Diencephalon (tissue), 1 donor: ENCODE measurements around the gene CEMP1. TPM values are rescaled to one million over a fixed set of nuclear protein-coding genes. Genes with fewer than 3 reads are reported as not detected.

Experiments
- small RNA-seq: library from RNA; depleted of rRNA; stranded (forward); fragments of <200 nt; gene quantifications from one replicate; pipeline ENCODE3, GENCODE V24; 2014
- total RNA-seq: library from RNA; depleted of rRNA; stranded (reverse); fragments of >200 nt; gene quantifications from one replicate; pipeline ENCODE4 v1.2.3, GENCODE V29; 2014

The CEMP1 gene
- 0.92 TPM for total RNA-seq

GRCh38 chr16:2531371-2531695 is at the start of gene CEMP1:
Gene CEMP1, minus strand, starts transcription at chr16:2531408. Its CDS starts 335 bp downstream, at chr16:2531073.

GRCh38 chr16:2537451-2538379 is 6.5 kb upstream of the CEMP1 start, which contains the start of gene PDPK1:
Gene PDPK1, plus strand, starts transcription at chr16:2538021. Its CDS starts 92 bp downstream, at chr16:2538113.

GRCh38 chr16:2520097-2520783 is 11.0 kb downstream of the CEMP1 start, which contains the start of gene AMDHD2:
Gene AMDHD2, plus strand, starts transcription at chr16:2520371. Its CDS starts 88 bp downstream, at chr16:2520459.

GRCh38 chr16:2513405-2514332 is 17.5 kb downstream of the CEMP1 start, which contains the start of gene ATP6V0C:
Gene ATP6V0C, plus strand, starts transcription at chr16:2513952. Its CDS starts 152 bp downstream, at chr16:2514104.

Small RNAs within 50 kb of the gene (small RNA-seq; reads per million reads assigned to genes)
- gene AC093525.1 (not detected), gene MIR3178 (not detected)

Other genes with a start within 250 kb of the CEMP1 start
- 75.9 TPM for gene ABCA3, start 190.7 kb downstream of the CEMP1 start, total RNA-seq
- gene CCNF, start 102.0 kb downstream of the CEMP1 start, total RNA-seq: 13.4 TPM
- 6.5 TPM for gene TEDC2, start 71.3 kb downstream of the CEMP1 start, total RNA-seq
- gene NTN3, start 60.1 kb downstream of the CEMP1 start, total RNA-seq: 5.1 TPM
- 47.7 TPM for gene TBC1D24, start 56.3 kb downstream of the CEMP1 start, total RNA-seq
- 48.4 TPM for gene ATP6V0C, start 17.5 kb downstream of the CEMP1 start, total RNA-seq
- 15.2 TPM for gene AMDHD2, start 11.0 kb downstream of the CEMP1 start, total RNA-seq
- gene PDPK1, start 6.6 kb upstream of the CEMP1 start, total RNA-seq: 31.6 TPM
- gene KCTD5, start 151.1 kb upstream of the CEMP1 start, total RNA-seq: 19.6 TPM
- gene PRSS27, start 188.8 kb upstream of the CEMP1 start, total RNA-seq: 3.9 TPM
- 70.1 TPM for gene SRRM2, start 221.2 kb upstream of the CEMP1 start, total RNA-seq
- gene ELOB, start 245.9 kb upstream of the CEMP1 start, total RNA-seq: 158 TPM